ENCODE results near the gene TBC1D4.

DNA sequence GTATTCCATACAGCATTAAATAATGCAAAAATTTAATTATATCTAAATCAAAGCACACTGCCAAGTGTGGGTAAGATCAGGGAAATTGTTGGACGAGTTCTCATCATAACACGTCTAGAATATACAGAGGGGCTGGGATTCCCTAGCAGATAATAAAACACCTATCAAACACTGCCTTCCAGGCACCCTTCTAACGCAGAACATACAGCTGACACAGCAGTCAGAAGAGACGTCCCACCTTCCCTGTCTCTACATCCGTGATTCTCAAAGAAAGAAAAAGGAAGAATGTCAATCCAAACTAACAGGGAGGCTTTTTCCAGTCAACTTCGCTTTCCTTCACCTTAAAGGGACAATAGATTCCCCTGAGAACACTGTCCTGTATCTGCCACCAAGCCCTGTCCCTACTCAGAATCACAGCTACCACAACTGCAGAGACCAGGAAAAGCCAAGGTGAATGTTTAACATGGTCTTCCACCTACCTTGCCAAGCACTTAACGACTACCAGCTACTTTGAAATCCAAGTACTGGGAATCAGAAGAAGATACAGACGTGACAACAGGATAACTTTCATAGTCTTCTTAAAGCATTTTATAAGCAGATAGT is 38.5 kb downstream of the TBC1D4 start:
- TF ChIP-seq, protein P1, sequence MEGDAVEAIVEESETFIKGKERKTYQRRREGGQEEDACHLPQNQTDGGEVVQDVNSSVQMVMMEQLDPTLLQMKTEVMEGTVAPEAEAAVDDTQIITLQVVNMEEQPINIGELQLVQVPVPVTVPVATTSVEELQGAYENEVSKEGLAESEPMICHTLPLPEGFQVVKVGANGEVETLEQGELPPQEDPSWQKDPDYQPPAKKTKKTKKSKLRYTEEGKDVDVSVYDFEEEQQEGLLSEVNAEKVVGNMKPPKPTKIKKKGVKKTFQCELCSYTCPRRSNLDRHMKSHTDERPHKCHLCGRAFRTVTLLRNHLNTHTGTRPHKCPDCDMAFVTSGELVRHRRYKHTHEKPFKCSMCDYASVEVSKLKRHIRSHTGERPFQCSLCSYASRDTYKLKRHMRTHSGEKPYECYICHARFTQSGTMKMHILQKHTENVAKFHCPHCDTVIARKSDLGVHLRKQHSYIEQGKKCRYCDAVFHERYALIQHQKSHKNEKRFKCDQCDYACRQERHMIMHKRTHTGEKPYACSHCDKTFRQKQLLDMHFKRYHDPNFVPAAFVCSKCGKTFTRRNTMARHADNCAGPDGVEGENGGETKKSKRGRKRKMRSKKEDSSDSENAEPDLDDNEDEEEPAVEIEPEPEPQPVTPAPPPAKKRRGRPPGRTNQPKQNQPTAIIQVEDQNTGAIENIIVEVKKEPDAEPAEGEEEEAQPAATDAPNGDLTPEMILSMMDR (IDR thresholded peaks at IDR 0.05): no peak
- TF ChIP-seq POLR2A (IDR thresholded peaks at IDR 0.05): no peak

All from esophagus squamous epithelium (tissue), 4 donors.